Fibroblast of the aortic adventitia (primary cell): ENCODE results near the gene DEFB125. TPM values are rescaled to one million over a fixed set of nuclear protein-coding genes. Genes with fewer than 3 reads are reported as not detected.
"Not testable (repeated sequence)": the region's sequence is repeated elsewhere in the genome, so short reads cannot be mapped to it uniquely, and the experiment has no call there.

Experiments
- DNase-seq: peaks from one replicate; pipeline ENCODE4 v3.0.0-alpha.2; 2010; ENCODE audit warnings: low read depth
- H3K4me3 ChIP-seq: 2 replicates; pipeline ENCODE4 v1.5.1; 2011; ENCODE audit warnings: low read depth, mild to moderate bottlenecking, control low read depth, low read length, moderate library complexity
- CTCF ChIP-seq: IDR thresholded peaks from 2 replicates; pipeline ENCODE4 v1.5.1; 2011; ENCODE audit warnings: mild to moderate bottlenecking, low read length, control low read depth, inconsistent platforms; ENCODE audit not compliant: insufficient read depth
- total RNA-seq: library from RNA; depleted of rRNA; stranded (reverse); fragments of >200 nt; gene quantifications from 2 replicates; pipeline ENCODE4 v1.2.3, GENCODE V29; 2012; ENCODE audit warnings: low replicate concordance

DEFB125 gene
- total RNA-seq, 1 donor, result not detected

DNA sequence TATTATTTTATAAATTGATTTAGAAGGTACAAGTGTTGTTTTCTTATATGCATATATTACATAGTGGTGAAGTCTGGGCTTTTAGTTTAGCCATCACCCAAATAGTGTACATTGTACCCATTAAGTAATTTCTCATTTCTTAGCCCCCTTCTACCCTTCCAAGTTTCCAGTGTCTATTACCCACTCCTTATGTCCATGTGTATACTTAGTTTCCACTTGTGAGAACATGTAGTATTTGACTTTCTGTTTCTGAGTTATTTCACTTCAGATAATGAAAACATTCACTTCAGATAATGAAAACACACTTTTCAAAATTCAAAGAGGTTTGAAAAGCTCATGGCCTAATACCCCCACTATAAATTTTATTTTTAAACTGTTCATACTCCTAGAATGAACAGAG, 14.5 kb downstream of the DEFB125 start:
- no peak overlapping the region for H3K4me3 ChIP-seq
- no peak for TF ChIP-seq CTCF
- no peak for DNase-seq

GRCh38 chr20:103456-103855, 16.0 kb downstream of the DEFB125 start:
- no peak for TF ChIP-seq CTCF
- DNase-seq, result no peak
- H3K4me3 ChIP-seq, result no peak overlapping the region

DNA sequence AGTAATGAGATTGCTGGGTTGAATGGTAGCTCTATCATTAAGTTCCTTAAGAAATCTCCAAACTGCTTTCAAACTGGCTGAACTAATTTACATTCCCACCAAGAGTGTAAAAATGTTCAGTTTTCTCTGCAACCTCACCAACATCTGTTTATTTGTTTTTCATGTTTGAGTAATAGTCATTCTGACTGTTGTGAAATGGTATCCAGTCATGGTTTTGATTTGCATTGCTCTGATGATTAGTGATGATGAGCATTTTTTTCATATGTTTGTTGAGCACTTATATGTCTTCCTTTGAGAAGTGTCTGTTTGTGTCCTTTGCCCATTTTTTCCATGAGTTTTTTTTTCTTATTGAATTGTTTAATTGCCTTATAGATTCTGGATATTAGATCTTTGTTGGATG, 24.9 kb downstream of the DEFB125 start:
- TF ChIP-seq CTCF, result no peak
- no peak overlapping the region for H3K4me3 ChIP-seq
- DNase-seq, result no peak

GRCh38 chr20:117518-117917, 30.0 kb downstream of the DEFB125 start:
- TF ChIP-seq CTCF, result no peak
- H3K4me3 ChIP-seq, result no peak overlapping the region
- DNase-seq, result no peak

DNA sequence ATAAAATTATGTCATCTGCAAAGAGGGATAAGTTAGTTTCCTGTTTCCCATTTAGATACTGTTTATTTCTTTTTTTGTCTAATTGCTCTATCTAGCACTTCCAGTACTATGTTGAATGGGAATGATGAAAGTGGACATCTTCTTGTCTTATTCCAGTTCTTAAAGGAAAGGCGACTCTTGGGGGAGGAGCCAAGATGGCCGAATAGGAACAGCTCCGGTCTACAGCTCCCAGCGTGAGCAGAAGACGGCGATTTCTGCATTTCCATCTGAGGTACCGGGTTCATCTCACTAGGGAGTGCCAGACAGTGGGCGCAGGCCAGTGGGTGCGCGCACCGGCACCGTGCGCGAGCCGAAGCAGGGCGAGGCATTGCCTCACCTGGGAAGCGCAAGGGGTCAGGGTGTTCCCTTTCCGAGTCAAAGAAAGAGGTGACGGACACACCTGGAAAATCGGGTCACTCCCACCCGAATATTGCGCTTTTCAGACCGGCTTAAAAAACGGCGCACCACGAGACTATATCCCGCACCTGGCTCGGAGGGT, 42.4 kb downstream of the DEFB125 start:
- not testable (repeated sequence) for DNase-seq

GRCh38 chr20:137668-138490, 50.4 kb downstream of the DEFB125 start:
- DNase-seq, result no peak
- H3K4me3 ChIP-seq, result no peak overlapping the region
- peak; percentile 1 for TF ChIP-seq CTCF

More for the DNA sequence above, 42.4 kb downstream of the DEFB125 start:
- not testable (repeated sequence) for H3K4me3 ChIP-seq

DNA sequence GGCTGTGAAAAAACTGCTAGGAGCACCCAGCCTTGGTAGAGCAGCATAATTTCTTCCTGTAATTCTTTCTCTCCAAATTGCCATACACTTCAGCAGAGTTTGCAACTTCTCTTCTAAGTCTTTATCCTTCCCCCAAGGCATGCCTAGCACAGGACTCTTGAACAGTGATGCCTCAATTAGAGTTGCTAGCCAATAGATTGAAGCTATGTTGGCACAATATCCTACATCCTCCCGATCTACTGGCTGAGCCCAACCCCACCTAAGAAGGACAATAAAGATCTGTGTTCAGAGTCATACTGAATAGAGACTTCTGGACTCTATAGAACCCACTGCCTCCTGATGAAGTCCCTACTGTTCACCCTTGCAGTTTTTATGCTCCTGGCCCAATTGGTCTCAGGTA, 54.8 kb downstream of the DEFB125 start, which contains the start of gene DEFB126:
Gene DEFB126, plus strand, starts transcription at position 301 of the 400 bp plus-strand sequence. Its CDS starts 39 bp downstream, at position 340.
- H3K4me3 ChIP-seq, result no peak within 1 kb of the TSS
- no peak for TF ChIP-seq CTCF
- no peak for DNase-seq
